ENCODE results near the gene PLIN1. TPM values are rescaled to one million over a fixed set of nuclear protein-coding genes. Genes with fewer than 3 reads are reported as not detected.

Gene PLIN1
- total and polyA plus RNA-seq, 9 of the 15 experiments (the other 6 are each of a cell fraction or from before 2014, with no cell fraction given): not detected

DNA sequence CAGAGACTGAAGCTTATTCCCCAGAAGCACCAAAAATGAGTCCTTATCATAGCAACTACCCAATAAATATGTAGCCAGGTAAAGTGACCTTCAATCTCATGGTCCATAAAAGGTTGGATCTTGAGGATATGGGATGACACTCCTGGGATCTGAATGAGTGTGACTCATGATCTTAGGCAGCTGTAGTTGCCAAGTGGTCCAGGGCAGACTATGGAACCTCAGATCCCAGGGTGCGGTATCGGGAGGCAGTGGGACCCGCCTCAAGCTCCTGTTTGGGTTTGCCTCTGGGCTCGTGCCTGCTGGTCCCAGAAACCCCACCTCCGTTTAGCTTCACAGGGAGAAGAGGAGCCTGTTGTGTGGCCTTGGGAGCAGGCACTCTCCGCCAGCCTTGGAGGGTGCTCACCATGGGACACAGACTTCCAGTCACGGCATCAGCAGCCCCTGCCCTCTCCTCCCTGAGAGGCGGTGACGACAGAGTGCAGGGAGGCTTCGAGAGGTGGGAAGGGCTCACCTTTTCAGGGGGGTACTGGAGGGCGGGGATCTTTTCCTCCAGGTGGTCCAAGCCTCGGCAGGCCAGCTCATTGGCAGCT is 8.1 kb downstream of the PLIN1 start (continued):
- TF ChIP-seq, protein P1, sequence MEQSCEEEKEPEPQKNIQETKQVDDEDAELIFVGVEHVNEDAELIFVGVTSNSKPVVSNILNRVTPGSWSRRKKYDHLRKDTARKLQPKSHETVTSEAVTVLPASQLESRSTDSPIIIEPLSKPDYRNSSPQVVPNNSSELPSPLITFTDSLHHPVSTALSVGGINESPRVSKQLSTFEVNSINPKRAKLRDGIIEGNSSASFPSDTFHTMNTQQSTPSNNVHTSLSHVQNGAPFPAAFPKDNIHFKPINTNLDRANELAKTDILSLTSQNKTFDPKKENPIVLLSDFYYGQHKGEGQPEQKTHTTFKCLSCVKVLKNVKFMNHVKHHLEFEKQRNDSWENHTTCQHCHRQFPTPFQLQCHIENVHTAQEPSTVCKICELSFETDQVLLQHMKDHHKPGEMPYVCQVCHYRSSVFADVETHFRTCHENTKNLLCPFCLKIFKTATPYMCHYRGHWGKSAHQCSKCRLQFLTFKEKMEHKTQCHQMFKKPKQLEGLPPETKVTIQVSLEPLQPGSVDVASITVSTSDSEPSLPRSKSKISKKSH (CRISPR knock-in tag; IDR thresholded peaks at IDR 0.05): no peak

- FAIRE-seq: no peak
- no peaks in the 10 kb centered on the region for H3K36me3 ChIP-seq (ENCODE audit: control insufficient read depth, insufficient read depth, low read length)
- POLR2A ChIA-PET: interaction anchor here (0.7 to 1.1 kb wide), 2 partner anchors 9 to 417 kb away, joined by 3 to 4 read pairs; no protein-coding TSS in a partner anchor
- peaks cover 2% of the 10 kb centered on the region; the same call in 1 of the 2 replicates for H4K20me1 ChIP-seq (replicated peaks; ENCODE audit: control insufficient read depth, insufficient read depth, low read length)
- intact Hi-C loops (cut with micrococcal nuclease) (no loop called here), in situ Hi-C loops (cut with MboI) (no loop called here)
- CTCF ChIA-PET (ENCODE audit: low intra/inter-chr PET ratio): no interaction called here
- peaks cover 15 to 75% of the 10 kb centered on the region in 2 experiments for H3K27me3 ChIP-seq (ENCODE audit: control insufficient read depth in 2 of 2, insufficient read depth in 2 of 2, low read length in 2 of 2)
- 4% methylated on average over 14 of the region's 15 CpGs for WGBS (ENCODE audit: insufficient coverage, low coverage, missing lambda C conversion rate)
- H3K9ac ChIP-seq (ENCODE audit: insufficient read depth in 1 of 2, low read depth in 2 of 2, low read length in 2 of 2): no peak overlapping the region
- H3K79me2 ChIP-seq (ENCODE audit: control insufficient read depth, insufficient read depth, low read length): no peaks in the 10 kb centered on the region
- H2AFZ ChIP-seq (ENCODE audit: low read depth, low read length): no peak overlapping the region
- no peak overlapping the region for H3K27ac ChIP-seq (ENCODE audit: extremely low read depth, low read depth, low read length)
- no peak for ATAC-seq
- DNase-seq (ENCODE audit: extremely low read depth in 1 of 4, low spot score in 3 of 4): no peak
- H3K4me1 ChIP-seq (replicated peaks in 1 of 2; ENCODE audit: control insufficient read depth in 2 of 2, insufficient read depth in 2 of 2, low read length in 2 of 2): peaks cover 0 to 26% of the 10 kb centered on the region in 2 experiments; a peak in 3 of 5 replicates
- no peak overlapping the region for H3K4me3 ChIP-seq
- H3K9me3 ChIP-seq (replicated peaks; ENCODE audit: control insufficient read depth, insufficient read depth, low read depth, low read length): no peaks in the 10 kb centered on the region
- no TSS peak for BruUV-seq (replicated peaks)
- no peaks in the 10 kb centered on the region for H3K9me1 ChIP-seq (ENCODE audit: control insufficient read depth, insufficient read depth, low read length)
- no peak overlapping the region for H3K4me2 ChIP-seq (ENCODE audit: insufficient read depth, low read length)
- TF ChIP-seq, protein P2, sequence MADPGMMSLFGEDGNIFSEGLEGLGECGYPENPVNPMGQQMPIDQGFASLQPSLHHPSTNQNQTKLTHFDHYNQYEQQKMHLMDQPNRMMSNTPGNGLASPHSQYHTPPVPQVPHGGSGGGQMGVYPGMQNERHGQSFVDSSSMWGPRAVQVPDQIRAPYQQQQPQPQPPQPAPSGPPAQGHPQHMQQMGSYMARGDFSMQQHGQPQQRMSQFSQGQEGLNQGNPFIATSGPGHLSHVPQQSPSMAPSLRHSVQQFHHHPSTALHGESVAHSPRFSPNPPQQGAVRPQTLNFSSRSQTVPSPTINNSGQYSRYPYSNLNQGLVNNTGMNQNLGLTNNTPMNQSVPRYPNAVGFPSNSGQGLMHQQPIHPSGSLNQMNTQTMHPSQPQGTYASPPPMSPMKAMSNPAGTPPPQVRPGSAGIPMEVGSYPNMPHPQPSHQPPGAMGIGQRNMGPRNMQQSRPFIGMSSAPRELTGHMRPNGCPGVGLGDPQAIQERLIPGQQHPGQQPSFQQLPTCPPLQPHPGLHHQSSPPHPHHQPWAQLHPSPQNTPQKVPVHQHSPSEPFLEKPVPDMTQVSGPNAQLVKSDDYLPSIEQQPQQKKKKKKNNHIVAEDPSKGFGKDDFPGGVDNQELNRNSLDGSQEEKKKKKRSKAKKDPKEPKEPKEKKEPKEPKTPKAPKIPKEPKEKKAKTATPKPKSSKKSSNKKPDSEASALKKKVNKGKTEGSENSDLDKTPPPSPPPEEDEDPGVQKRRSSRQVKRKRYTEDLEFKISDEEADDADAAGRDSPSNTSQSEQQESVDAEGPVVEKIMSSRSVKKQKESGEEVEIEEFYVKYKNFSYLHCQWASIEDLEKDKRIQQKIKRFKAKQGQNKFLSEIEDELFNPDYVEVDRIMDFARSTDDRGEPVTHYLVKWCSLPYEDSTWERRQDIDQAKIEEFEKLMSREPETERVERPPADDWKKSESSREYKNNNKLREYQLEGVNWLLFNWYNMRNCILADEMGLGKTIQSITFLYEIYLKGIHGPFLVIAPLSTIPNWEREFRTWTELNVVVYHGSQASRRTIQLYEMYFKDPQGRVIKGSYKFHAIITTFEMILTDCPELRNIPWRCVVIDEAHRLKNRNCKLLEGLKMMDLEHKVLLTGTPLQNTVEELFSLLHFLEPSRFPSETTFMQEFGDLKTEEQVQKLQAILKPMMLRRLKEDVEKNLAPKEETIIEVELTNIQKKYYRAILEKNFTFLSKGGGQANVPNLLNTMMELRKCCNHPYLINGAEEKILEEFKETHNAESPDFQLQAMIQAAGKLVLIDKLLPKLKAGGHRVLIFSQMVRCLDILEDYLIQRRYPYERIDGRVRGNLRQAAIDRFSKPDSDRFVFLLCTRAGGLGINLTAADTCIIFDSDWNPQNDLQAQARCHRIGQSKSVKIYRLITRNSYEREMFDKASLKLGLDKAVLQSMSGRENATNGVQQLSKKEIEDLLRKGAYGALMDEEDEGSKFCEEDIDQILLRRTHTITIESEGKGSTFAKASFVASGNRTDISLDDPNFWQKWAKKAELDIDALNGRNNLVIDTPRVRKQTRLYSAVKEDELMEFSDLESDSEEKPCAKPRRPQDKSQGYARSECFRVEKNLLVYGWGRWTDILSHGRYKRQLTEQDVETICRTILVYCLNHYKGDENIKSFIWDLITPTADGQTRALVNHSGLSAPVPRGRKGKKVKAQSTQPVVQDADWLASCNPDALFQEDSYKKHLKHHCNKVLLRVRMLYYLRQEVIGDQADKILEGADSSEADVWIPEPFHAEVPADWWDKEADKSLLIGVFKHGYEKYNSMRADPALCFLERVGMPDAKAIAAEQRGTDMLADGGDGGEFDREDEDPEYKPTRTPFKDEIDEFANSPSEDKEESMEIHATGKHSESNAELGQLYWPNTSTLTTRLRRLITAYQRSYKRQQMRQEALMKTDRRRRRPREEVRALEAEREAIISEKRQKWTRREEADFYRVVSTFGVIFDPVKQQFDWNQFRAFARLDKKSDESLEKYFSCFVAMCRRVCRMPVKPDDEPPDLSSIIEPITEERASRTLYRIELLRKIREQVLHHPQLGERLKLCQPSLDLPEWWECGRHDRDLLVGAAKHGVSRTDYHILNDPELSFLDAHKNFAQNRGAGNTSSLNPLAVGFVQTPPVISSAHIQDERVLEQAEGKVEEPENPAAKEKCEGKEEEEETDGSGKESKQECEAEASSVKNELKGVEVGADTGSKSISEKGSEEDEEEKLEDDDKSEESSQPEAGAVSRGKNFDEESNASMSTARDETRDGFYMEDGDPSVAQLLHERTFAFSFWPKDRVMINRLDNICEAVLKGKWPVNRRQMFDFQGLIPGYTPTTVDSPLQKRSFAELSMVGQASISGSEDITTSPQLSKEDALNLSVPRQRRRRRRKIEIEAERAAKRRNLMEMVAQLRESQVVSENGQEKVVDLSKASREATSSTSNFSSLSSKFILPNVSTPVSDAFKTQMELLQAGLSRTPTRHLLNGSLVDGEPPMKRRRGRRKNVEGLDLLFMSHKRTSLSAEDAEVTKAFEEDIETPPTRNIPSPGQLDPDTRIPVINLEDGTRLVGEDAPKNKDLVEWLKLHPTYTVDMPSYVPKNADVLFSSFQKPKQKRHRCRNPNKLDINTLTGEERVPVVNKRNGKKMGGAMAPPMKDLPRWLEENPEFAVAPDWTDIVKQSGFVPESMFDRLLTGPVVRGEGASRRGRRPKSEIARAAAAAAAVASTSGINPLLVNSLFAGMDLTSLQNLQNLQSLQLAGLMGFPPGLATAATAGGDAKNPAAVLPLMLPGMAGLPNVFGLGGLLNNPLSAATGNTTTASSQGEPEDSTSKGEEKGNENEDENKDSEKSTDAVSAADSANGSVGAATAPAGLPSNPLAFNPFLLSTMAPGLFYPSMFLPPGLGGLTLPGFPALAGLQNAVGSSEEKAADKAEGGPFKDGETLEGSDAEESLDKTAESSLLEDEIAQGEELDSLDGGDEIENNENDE (IDR thresholded peaks at IDR 0.05; ENCODE audit: low read depth, low read length): no peak
- no peak for TF ChIP-seq DEAF1 (CRISPR knock-in tag; IDR thresholded peaks at IDR 0.05)
- no peak for TF ChIP-seq NR2F6 (CRISPR knock-in tag; IDR thresholded peaks at IDR 0.05)
These were observed 9.2 kb downstream of the PLIN1 start for GRCh38 chr15:89669941-89670340.
